IMR-90 (cell line): Measurements from ENCODE around the gene DHH. TPM values are rescaled to one million over a fixed set of nuclear protein-coding genes. Genes with fewer than 3 reads are reported as not detected.

Experiments used
- ATAC-seq: fragments of 200-7000 bp; cut with Tn5 transposase; 2 replicates; pipeline ENCODE4 v1.9.1; 2020; ENCODE audit warnings: low read depth, mild to moderate bottlenecking, moderate library complexity
- BruUV-seq: library from RNA; stranded (reverse); fragments of 400-500 nt; replicated peaks from 2 replicates; lab custom pipeline; 2021; lab: Mats Ljungman, UMichigan
- CTCF ChIA-PET: fragments of 300-600 bp; formaldehyde crosslinking; extraction: SDS; loops from one replicate; lab custom pipeline; 2021; ENCODE audit warnings: antibody characterized with exemption; lab: Yijun Ruan, JAX
- POLR2A ChIA-PET: fragments of 300-600 bp; sonication (Branson Sonifier 250); formaldehyde crosslinking; loops from one replicate; lab custom pipeline; 2022; ENCODE audit warnings: antibody characterized with exemption; ENCODE audit not compliant: unreplicated experiment; lab: Charles Lee
- DNase-seq: peaks from one replicate; pipeline ENCODE4 v3.0.0; 2013
- H2AFZ ChIP-seq: replicated peaks from 2 replicates; pipeline ENCODE3; 2013; ENCODE audit warnings: low read length, mild to moderate bottlenecking; ENCODE audit not compliant: poor library complexity
- H2AK5ac ChIP-seq: 2 replicates; pipeline ENCODE4 v1.6.1; 2013; ENCODE audit warnings: low read depth, low read length, inconsistent platforms
- H2AK9ac ChIP-seq: replicated peaks from 2 replicates; pipeline ENCODE3; 2013; ENCODE audit warnings: mild to moderate bottlenecking, low read depth, low read length, moderate library complexity; ENCODE audit not compliant: poor library complexity
- H2BK120ac ChIP-seq: 2 replicates; pipeline ENCODE4 v1.6.1; 2013; ENCODE audit warnings: low read depth, low read length, inconsistent platforms
- H2BK15ac ChIP-seq: 3 replicates; pipeline ENCODE4 v1.6.1; 2013; ENCODE audit warnings: low read depth, low read length, inconsistent platforms
- H2BK20ac ChIP-seq: 2 replicates; pipeline ENCODE4 v1.6.1; 2013; ENCODE audit warnings: low read depth, mild to moderate bottlenecking, inconsistent platforms, low read length, moderate library complexity
- H2BK5ac ChIP-seq: 2 replicates; pipeline ENCODE4 v1.6.1; 2013; ENCODE audit warnings: mild to moderate bottlenecking, low read depth, low read length, inconsistent platforms; ENCODE audit not compliant: poor library complexity, severe bottlenecking
- H3K14ac ChIP-seq: replicated peaks from 2 replicates; pipeline ENCODE4 v1.6.1; 2013; ENCODE audit warnings: low read depth, low read length, inconsistent platforms
- H3K18ac ChIP-seq: 2 replicates; pipeline ENCODE4 v1.6.1; 2013; ENCODE audit warnings: low read depth, low read length, control low read depth
- H3K23ac ChIP-seq: 2 replicates; pipeline ENCODE4 v1.6.1; 2013; ENCODE audit warnings: low read depth, low read length, inconsistent platforms
- H3K27ac ChIP-seq: 2 replicates; pipeline ENCODE4 v1.5.1; 2013; ENCODE audit warnings: mild to moderate bottlenecking, control low read depth, low read length; ENCODE audit not compliant: insufficient read depth
- H3K27me3 ChIP-seq: 2 replicates; pipeline ENCODE4 v1.6.1; 2013; ENCODE audit warnings: low read length; ENCODE audit not compliant: control insufficient read depth, insufficient read depth
- H3K36me3 ChIP-seq: 2 replicates; pipeline ENCODE4 v1.6.1; 2013; ENCODE audit warnings: low read length, mixed read lengths; ENCODE audit not compliant: control insufficient read depth, insufficient read depth
- H3K4ac ChIP-seq: 2 replicates; pipeline ENCODE4 v1.6.1; 2013; ENCODE audit warnings: low read depth, low read length, inconsistent platforms
- H3K4me1 ChIP-seq: 2 replicates; pipeline ENCODE4 v1.6.1; 2013; ENCODE audit warnings: low read length, mixed read lengths; ENCODE audit not compliant: control insufficient read depth, insufficient read depth
- H3K4me2 ChIP-seq: 2 replicates; pipeline ENCODE4 v1.6.1; 2013; ENCODE audit warnings: low read depth, mild to moderate bottlenecking, control low read depth, low read length, moderate library complexity
- H3K4me3 ChIP-seq: 2 replicates; pipeline ENCODE4 v1.5.1; 2013; ENCODE audit warnings: low read depth, mild to moderate bottlenecking, control low read depth, low read length, moderate library complexity; ENCODE audit not compliant: insufficient read depth
- H3K56ac ChIP-seq: 2 replicates; pipeline ENCODE4 v1.6.1; 2013; ENCODE audit warnings: low read length, inconsistent platforms; ENCODE audit not compliant: insufficient read depth; ENCODE audit errors: extremely low read depth
- H3K79me1 ChIP-seq, 2 experiments: 2 replicates each; pipeline ENCODE4 v1.6.1; 2013; ENCODE audit warnings: low read length in 2 of 2, inconsistent platforms in 1 of 2, low read depth in 1 of 2
- H3K9ac ChIP-seq: 2 replicates; pipeline ENCODE4 v1.6.1; 2013; ENCODE audit warnings: low read depth, low read length, control low read depth
- H3K9me1 ChIP-seq: 2 replicates; pipeline ENCODE4 v1.6.1; 2013; ENCODE audit warnings: low read length, inconsistent platforms; ENCODE audit not compliant: insufficient read depth
- H3K9me3 ChIP-seq: 2 replicates; pipeline ENCODE4 v1.6.1; 2013; ENCODE audit warnings: low read length; ENCODE audit not compliant: control insufficient read depth, insufficient read depth
- H4K20me1 ChIP-seq: 2 replicates; pipeline ENCODE4 v1.6.1; 2013; ENCODE audit warnings: low read length, inconsistent platforms; ENCODE audit not compliant: insufficient read depth
- H4K5ac ChIP-seq: 2 replicates; pipeline ENCODE4 v1.6.1; 2013; ENCODE audit warnings: mild to moderate bottlenecking, low read depth, low read length, control low read depth
- H4K8ac ChIP-seq, 2 experiments: 2 replicates each; pipeline ENCODE4 v1.6.1; 2013; ENCODE audit warnings: low read depth in 2 of 2, low read length in 2 of 2, control low read depth in 1 of 2, inconsistent platforms in 1 of 2
- H4K91ac ChIP-seq: 2 replicates; pipeline ENCODE4 v1.6.1; 2013; ENCODE audit warnings: low read depth, low read length, inconsistent platforms; ENCODE audit not compliant: insufficient read depth
- BHLHE40 ChIP-seq: fragments of 150-350 bp; IDR thresholded peaks from 2 replicates; pipeline ENCODE4 v1.6.1; 2016; ENCODE audit warnings: mild to moderate bottlenecking, low read depth, low read length
- CHD1 ChIP-seq: IDR thresholded peaks from 2 replicates; pipeline ENCODE4 v1.6.1; 2012; ENCODE audit warnings: low read depth, low read length, improper control_type of control experiment
- FOS ChIP-seq: fragments of 150-350 bp; IDR thresholded peaks from 2 replicates; pipeline ENCODE4 v1.6.1; 2016; ENCODE audit warnings: low read depth, low read length
- MAFK ChIP-seq: IDR thresholded peaks from 2 replicates; pipeline ENCODE4 v1.6.1; 2012; ENCODE audit warnings: low read depth, low read length, improper control_type of control experiment
- MXI1 ChIP-seq: IDR thresholded peaks from 2 replicates; pipeline ENCODE4 v1.6.1; 2012; ENCODE audit warnings: low read depth, mild to moderate bottlenecking, low read length, moderate library complexity, borderline replicate concordance
- RAD21 ChIP-seq: IDR thresholded peaks from 2 replicates; pipeline ENCODE4 v1.6.1; 2012; ENCODE audit warnings: low read length, improper control_type of control experiment
- RFX5 ChIP-seq: IDR thresholded peaks from 2 replicates; pipeline ENCODE4 v1.8.0; 2012; ENCODE audit warnings: low read depth, mild to moderate bottlenecking, low read length, moderate library complexity
- SMC3 ChIP-seq: fragments of 150-350 bp; IDR thresholded peaks from 2 replicates; pipeline ENCODE4 v1.6.1; 2016; ENCODE audit warnings: low read depth, mild to moderate bottlenecking, antibody characterized with exemption, low read length, moderate library complexity
- WGBS, 2 experiments: methylation state at CpG; one replicate each; pipeline versions ENCODE4 v1.1.5 to v1.1.7; 2013; ENCODE audit warnings: missing lambda C conversion rate in 2 of 2; ENCODE audit not compliant: insufficient read length in 1 of 2; ENCODE audit errors: extremely low coverage in 2 of 2; 5-methylcytosine and 5-hydroxymethylcytosine counted together
- dilution Hi-C: fragments of 300-500 bp; cut with HindIII; formaldehyde crosslinking; loops from one replicate; pipeline ENCODE4 v1.14.3; 2018; ENCODE audit warnings: low sequenced_read_pairs; ENCODE audit not compliant: unreplicated experiment
- in situ Hi-C: fragments of 300-500 bp; cut with MboI; formaldehyde crosslinking; loops from 3 replicates; pipeline ENCODE4 v1.14.3; 2019; ENCODE audit warnings: low sequenced_read_pairs, inconsistent platforms, mixed read lengths
- intact Hi-C: fragments of 100-400 bp; cut with micrococcal nuclease; formaldehyde crosslinking; loops from 2 replicates; pipeline ENCODE4 v1.10.0; 2022
- polyA plus RNA-seq, 3 experiments: library from polyadenylated mRNA; depleted of rRNA; stranded (reverse); fragments of >200 nt; gene quantifications; 2 replicates each; pipeline ENCODE4 v1.2.3, GENCODE V29; 2012; ENCODE audit warnings: low replicate concordance in 1 of 3
- total RNA-seq: library from RNA; depleted of rRNA; stranded (reverse); fragments of >200 nt; gene quantifications from 2 replicates; pipeline ENCODE4 v1.2.3, GENCODE V29; 2012
- TF ChIP-seq, protein P1 (sequence below): fragments of 150-350 bp; IDR thresholded peaks from 2 replicates; pipeline ENCODE4 v1.6.1; 2017; ENCODE audit warnings: mild to moderate bottlenecking, antibody characterized with exemption, low read length, low read depth

The DHH gene
- total and polyA plus RNA-seq, 2 of the 4 experiments (the other 2 are of a cell fraction) = under 0.01 to 0.07 TPM

GRCh38 chr12:49039421-49040363, 54.9 kb downstream of the DHH start:
- H3K4me3 ChIP-seq = no peak overlapping the region
- ATAC-seq (no peak), DNase-seq (no peak)
- H3K4me1 ChIP-seq = no peaks in the 10 kb centered on the region
- no peak overlapping the region for H2BK15ac ChIP-seq
- H2BK5ac ChIP-seq = no peak overlapping the region
- H2AK9ac ChIP-seq = peak overlapping the region; percentile 36
- ChIA-PET CTCF (interaction anchor here (0.6 to 1.0 kb wide), 2 partner anchors 20 to 27 kb away, joined by 3 to 5 read pairs; no protein-coding TSS in a partner anchor), POLR2A (no interaction called here)
- no peak overlapping the region for H3K56ac ChIP-seq
- H3K27me3 ChIP-seq = no peaks in the 10 kb centered on the region
- H4K8ac ChIP-seq = no peak overlapping the region
- no peak overlapping the region for H3K9ac ChIP-seq
- no peaks in the 10 kb centered on the region for H3K9me3 ChIP-seq
- intact Hi-C loops = no loop called here
- no peak overlapping the region for H2AFZ ChIP-seq
- no peak overlapping the region for H2BK120ac ChIP-seq
- H3K27ac ChIP-seq = no peak overlapping the region
- H4K5ac ChIP-seq = no peak overlapping the region
- peaks cover 28 to 40% of the 10 kb centered on the region in 2 experiments for H3K79me1 ChIP-seq
- no peak overlapping the region for H3K4me2 ChIP-seq
- 96% methylated on average over 10 of the region's 30 CpGs; no CpG with 5 or more reads in 1 of the 2 experiments for WGBS, 2 experiments
- no peak overlapping the region for H3K23ac ChIP-seq
- H3K14ac ChIP-seq = no peak overlapping the region
- H2AK5ac ChIP-seq = no peak overlapping the region
- BruUV-seq = no TSS peak
- H3K18ac ChIP-seq = no peak overlapping the region
- in situ Hi-C loops = no loop called here
- dilution Hi-C loops = no loop called here
- peaks cover 85% of the 10 kb centered on the region for H3K36me3 ChIP-seq
- no peak for TF ChIP-seq RFX5
- no peak for TF ChIP-seq MXI1
- TF ChIP-seq, protein P1, sequence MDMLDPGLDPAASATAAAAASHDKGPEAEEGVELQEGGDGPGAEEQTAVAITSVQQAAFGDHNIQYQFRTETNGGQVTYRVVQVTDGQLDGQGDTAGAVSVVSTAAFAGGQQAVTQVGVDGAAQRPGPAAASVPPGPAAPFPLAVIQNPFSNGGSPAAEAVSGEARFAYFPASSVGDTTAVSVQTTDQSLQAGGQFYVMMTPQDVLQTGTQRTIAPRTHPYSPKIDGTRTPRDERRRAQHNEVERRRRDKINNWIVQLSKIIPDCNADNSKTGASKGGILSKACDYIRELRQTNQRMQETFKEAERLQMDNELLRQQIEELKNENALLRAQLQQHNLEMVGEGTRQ = no peak
- TF ChIP-seq MAFK = no peak
- TF ChIP-seq FOS = no peak
- no peak for TF ChIP-seq RAD21
- TF ChIP-seq CHD1 = no peak
- no peak for TF ChIP-seq SMC3
- no peak for TF ChIP-seq BHLHE40
- no peak overlapping the region for H3K4ac ChIP-seq
- no peak overlapping the region for H2BK20ac ChIP-seq
- peaks cover 17% of the 10 kb centered on the region; the same call in 1 of the 2 replicates for H4K20me1 ChIP-seq
- no peaks in the 10 kb centered on the region for H3K9me1 ChIP-seq
- no peak overlapping the region for H4K91ac ChIP-seq
